ENCODE measurements around the gene ILKAP. TPM values are rescaled to one million over a fixed set of nuclear protein-coding genes. Genes with fewer than 3 reads are reported as not detected.
"Not testable (repeated sequence)": the region's sequence is repeated elsewhere in the genome, so short reads cannot be mapped to it uniquely, and the experiment has no call there.

Gene ILKAP
- total RNA-seq, 6 experiments from 2014 or later: 9.8 to 24.3 (median 16.8) TPM

DNA sequence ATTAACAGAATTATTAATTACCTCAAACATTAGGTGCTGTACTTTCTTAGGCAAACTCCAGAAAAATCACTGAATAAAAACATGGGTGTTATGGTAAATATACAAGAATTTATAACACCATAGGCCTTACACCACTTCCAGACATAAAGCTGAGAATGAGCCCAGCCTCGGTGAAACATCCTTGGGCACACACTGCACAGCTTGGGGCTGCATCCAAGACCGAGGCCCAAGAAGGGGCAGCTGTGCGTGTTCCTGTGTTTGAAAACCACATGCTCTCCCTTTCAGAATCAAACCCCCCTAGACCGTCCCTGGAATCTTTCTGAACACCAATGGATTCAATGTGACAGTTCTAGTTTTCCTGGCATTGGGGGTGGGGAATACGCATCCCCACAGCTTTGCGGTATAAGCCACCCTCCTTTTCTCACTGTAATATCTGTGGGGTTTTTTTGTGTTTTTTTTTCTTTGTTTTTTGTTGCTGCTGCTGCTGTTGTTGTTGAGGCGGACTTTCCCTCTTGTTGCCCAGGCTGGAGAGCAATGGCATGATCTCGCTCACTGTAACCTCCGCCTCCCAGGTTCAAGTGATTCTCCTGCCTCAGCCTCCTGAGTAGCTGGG lies 31.8 kb downstream of the ILKAP start:
- Histone ChIP-seq H3K9me3 (no peaks in the 10 kb centered on the region), H3K27ac (no peak overlapping the region), H3K27me3 (no peaks in the 10 kb centered on the region), H3K4me1 (peaks cover 0 to 17% (median 9%) of the 10 kb centered on the region in 4 donors), H3K4me3 (no peak overlapping the region), H3K36me3 (peaks cover 0 to 51% (median 4%) of the 10 kb centered on the region in 4 donors)
- intact Hi-C loops (cut with DNase I): no loop called here
- DNase-seq (no peak), ATAC-seq (no peak)
- TF ChIP-seq POLR2A (IDR thresholded peaks at IDR 0.05) (no peak), CTCF (IDR thresholded peaks at IDR 0.05) (no peak)
- 92% methylated on average over 7 of the region's 9 CpGs for WGBS (ENCODE audit: insufficient coverage, low coverage, low lambda C conversion rate, missing lambda C conversion rate)

- Histone ChIP-seq H3K27ac (peak overlapping the region in 1 of 3 donors; percentile 59), H3K4me1 (peaks cover 0 to 17% (median 9%) of the 10 kb centered on the region in 4 donors), H3K36me3 (peaks cover 0 to 46% (median 4%) of the 10 kb centered on the region in 4 donors)
- intact Hi-C loops (cut with DNase I); H3K9me3 ChIP-seq; DNase-seq; H3K4me3 ChIP-seq; ATAC-seq; H3K27me3 ChIP-seq: not testable (repeated sequence)
- WGBS (ENCODE audit: insufficient coverage, low coverage, low lambda C conversion rate, missing lambda C conversion rate): 81% methylated on average over 5 of the region's 5 CpGs
Observed at GRCh38 chr2:238171072-238171431, 32.4 kb downstream of the ILKAP start.

GRCh38 chr2:238170386-238171071 lies 33.0 kb downstream of the ILKAP start:
- peaks cover 0 to 43% (median 4%) of the 10 kb centered on the region in 4 donors for H3K36me3 ChIP-seq
- intact Hi-C loops (cut with DNase I): no loop called here
- no peak overlapping the region for H3K4me3 ChIP-seq
- no peaks in the 10 kb centered on the region for H3K27me3 ChIP-seq
- no peak for TF ChIP-seq POLR2A (IDR thresholded peaks at IDR 0.05)
- peak in 1 of 3 donors; percentile 48 for DNase-seq
- ATAC-seq: peak in 1 of 4 donors; percentile 55
- peaks cover 0 to 17% (median 9%) of the 10 kb centered on the region in 4 donors for H3K4me1 ChIP-seq
- 70% methylated on average over 9 of the region's 21 CpGs for WGBS (ENCODE audit: insufficient coverage, low coverage, low lambda C conversion rate, missing lambda C conversion rate)
- H3K9me3 ChIP-seq: no peaks in the 10 kb centered on the region
- peak overlapping the region; percentile 35 to 81 (median 59) for H3K27ac ChIP-seq

GRCh38 chr2:238169708-238170251 lies 33.7 kb downstream of the ILKAP start:
- DNase-seq: peak in 2 of 3 donors; percentile 59 to 63
- intact Hi-C loops (cut with DNase I): no loop called here

More at GRCh38 chr2:238169708-238170251, 33.7 kb downstream of the ILKAP start:
- peak; percentile 50 to 75 (median 65) for ATAC-seq
- Histone ChIP-seq H3K4me3 (no peak overlapping the region), H3K36me3 (peaks cover 0 to 36% (median 4%) of the 10 kb centered on the region in 4 donors), H3K27me3 (no peaks in the 10 kb centered on the region), H3K27ac (peak overlapping the region; percentile 35 to 81 (median 59)), H3K4me1 (peaks cover 0 to 17% (median 9%) of the 10 kb centered on the region in 4 donors), H3K9me3 (no peaks in the 10 kb centered on the region)
- TF ChIP-seq CTCF (IDR thresholded peaks at IDR 0.05) (no peak), POLR2A (IDR thresholded peaks at IDR 0.05) (peak; percentile 44)
- WGBS (ENCODE audit: insufficient coverage, low coverage, low lambda C conversion rate, missing lambda C conversion rate): 28% methylated on average over 4 of the region's 5 CpGs
